ENCODE measurements around the gene DDAH2. TPM values are rescaled to one million over a fixed set of nuclear protein-coding genes. Genes with fewer than 3 reads are reported as not detected.

The DDAH2 gene
- total RNA-seq, 1 donor from 2014 or later, result 194 TPM

GRCh38 chr6:31729979-31730630 lies 1.0 kb upstream of the DDAH2 start:
- peaks cover 42% of the 10 kb centered on the region for H3K36me3 Mint-ChIP-seq (ENCODE audit: low read depth)
- peak overlapping the region; percentile 98 for H3K4me3 Mint-ChIP-seq
- peak overlapping the region; percentile 95 for H3K27ac Mint-ChIP-seq (ENCODE audit: unreplicated experiment)
- peaks cover 4% of the 10 kb centered on the region for H3K27me3 Mint-ChIP-seq (ENCODE audit: low read depth)
- no peaks in the 10 kb centered on the region for H3K9me3 Mint-ChIP-seq
- no peak for TF ChIP-seq CTCF (conservative IDR thresholded peaks at IDR 0.05)
- peak; percentile 94 for DNase-seq (ENCODE audit: low read depth, low spot score)
- peaks cover 52% of the 10 kb centered on the region for H3K4me1 Mint-ChIP-seq

GRCh38 chr6:31729515-31729978 lies 448 bp upstream of the DDAH2 start:
- Mint-ChIP-seq H3K27ac (ENCODE audit: unreplicated experiment) (peak overlapping the region; percentile 95), H3K4me3 (peak overlapping the region; percentile 98), H3K4me1 (peaks cover 48% of the 10 kb centered on the region), H3K36me3 (ENCODE audit: low read depth) (peaks cover 42% of the 10 kb centered on the region), H3K27me3 (ENCODE audit: low read depth) (peaks cover 4% of the 10 kb centered on the region), H3K9me3 (no peaks in the 10 kb centered on the region)
- DNase-seq (ENCODE audit: low read depth, low spot score), result peak; percentile 87
- peak; percentile 71 for TF ChIP-seq CTCF (conservative IDR thresholded peaks at IDR 0.05)

- no peaks in the 10 kb centered on the region for H3K9me3 Mint-ChIP-seq
- no peak for TF ChIP-seq CTCF (conservative IDR thresholded peaks at IDR 0.05)
- peaks cover 41% of the 10 kb centered on the region for H3K36me3 Mint-ChIP-seq (ENCODE audit: low read depth)
- peaks cover 4% of the 10 kb centered on the region for H3K27me3 Mint-ChIP-seq (ENCODE audit: low read depth)
- H3K4me1 Mint-ChIP-seq, result peaks cover 33% of the 10 kb centered on the region
- DNase-seq (ENCODE audit: low read depth, low spot score), result no peak
- H3K4me3 Mint-ChIP-seq, result peak overlapping the region; percentile 98
- no peak overlapping the region for H3K27ac Mint-ChIP-seq (ENCODE audit: unreplicated experiment)
These were observed 1.1 kb downstream of the DDAH2 start for GRCh38 chr6:31727717-31728671.

- H3K27me3 Mint-ChIP-seq (ENCODE audit: low read depth), result peaks cover 4% of the 10 kb centered on the region
- H3K27ac Mint-ChIP-seq (ENCODE audit: unreplicated experiment), result no peak overlapping the region
- H3K9me3 Mint-ChIP-seq, result no peaks in the 10 kb centered on the region
- DNase-seq (ENCODE audit: low read depth, low spot score), result no peak
- H3K4me3 Mint-ChIP-seq, result peak overlapping the region; percentile 80
- peaks cover 40% of the 10 kb centered on the region for H3K36me3 Mint-ChIP-seq (ENCODE audit: low read depth)
- H3K4me1 Mint-ChIP-seq, result peaks cover 33% of the 10 kb centered on the region
- no peak for TF ChIP-seq CTCF (conservative IDR thresholded peaks at IDR 0.05)
These were observed 1.9 kb downstream of the DDAH2 start for GRCh38 chr6:31727034-31727716.
